Measurements from ENCODE around the gene RBPJ.

Gene RBPJ

GRCh38 chr4:26368685-26369084 lies 47.9 kb downstream of the RBPJ start:
- H3K27ac Mint-ChIP-seq, result peak overlapping the region; percentile 87 to 89 (median 88)
- peaks cover 8% of the 10 kb centered on the region for H3K36me3 Mint-ChIP-seq (ENCODE audit: low read depth)
- TF ChIP-seq, protein P1, sequence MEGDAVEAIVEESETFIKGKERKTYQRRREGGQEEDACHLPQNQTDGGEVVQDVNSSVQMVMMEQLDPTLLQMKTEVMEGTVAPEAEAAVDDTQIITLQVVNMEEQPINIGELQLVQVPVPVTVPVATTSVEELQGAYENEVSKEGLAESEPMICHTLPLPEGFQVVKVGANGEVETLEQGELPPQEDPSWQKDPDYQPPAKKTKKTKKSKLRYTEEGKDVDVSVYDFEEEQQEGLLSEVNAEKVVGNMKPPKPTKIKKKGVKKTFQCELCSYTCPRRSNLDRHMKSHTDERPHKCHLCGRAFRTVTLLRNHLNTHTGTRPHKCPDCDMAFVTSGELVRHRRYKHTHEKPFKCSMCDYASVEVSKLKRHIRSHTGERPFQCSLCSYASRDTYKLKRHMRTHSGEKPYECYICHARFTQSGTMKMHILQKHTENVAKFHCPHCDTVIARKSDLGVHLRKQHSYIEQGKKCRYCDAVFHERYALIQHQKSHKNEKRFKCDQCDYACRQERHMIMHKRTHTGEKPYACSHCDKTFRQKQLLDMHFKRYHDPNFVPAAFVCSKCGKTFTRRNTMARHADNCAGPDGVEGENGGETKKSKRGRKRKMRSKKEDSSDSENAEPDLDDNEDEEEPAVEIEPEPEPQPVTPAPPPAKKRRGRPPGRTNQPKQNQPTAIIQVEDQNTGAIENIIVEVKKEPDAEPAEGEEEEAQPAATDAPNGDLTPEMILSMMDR (IDR thresholded peaks at IDR 0.05; ENCODE audit: unreplicated experiment in 3 of 3), result no peak

GRCh38 chr4:26369132-26369531 lies 48.3 kb downstream of the RBPJ start:
- H3K9me3 Mint-ChIP-seq, result no peaks in the 10 kb centered on the region
- no peaks in the 10 kb centered on the region for H3K27me3 Mint-ChIP-seq (ENCODE audit: low read depth)
- no peak overlapping the region for H3K4me3 Mint-ChIP-seq
- peak overlapping the region; percentile 87 to 89 (median 88) for H3K27ac Mint-ChIP-seq
- peaks cover 8% of the 10 kb centered on the region for H3K36me3 Mint-ChIP-seq (ENCODE audit: low read depth)
- TF ChIP-seq, protein P1 (IDR thresholded peaks at IDR 0.05; ENCODE audit: unreplicated experiment in 3 of 3), result no peak
- H3K4me1 Mint-ChIP-seq, result peaks cover 47% of the 10 kb centered on the region

More at GRCh38 chr4:26368685-26369084, 47.9 kb downstream of the RBPJ start:
- Mint-ChIP-seq H3K9me3 (no peaks in the 10 kb centered on the region), H3K4me1 (peaks cover 48% of the 10 kb centered on the region), H3K27me3 (ENCODE audit: low read depth) (no peaks in the 10 kb centered on the region), H3K4me3 (no peak overlapping the region)

DNA sequence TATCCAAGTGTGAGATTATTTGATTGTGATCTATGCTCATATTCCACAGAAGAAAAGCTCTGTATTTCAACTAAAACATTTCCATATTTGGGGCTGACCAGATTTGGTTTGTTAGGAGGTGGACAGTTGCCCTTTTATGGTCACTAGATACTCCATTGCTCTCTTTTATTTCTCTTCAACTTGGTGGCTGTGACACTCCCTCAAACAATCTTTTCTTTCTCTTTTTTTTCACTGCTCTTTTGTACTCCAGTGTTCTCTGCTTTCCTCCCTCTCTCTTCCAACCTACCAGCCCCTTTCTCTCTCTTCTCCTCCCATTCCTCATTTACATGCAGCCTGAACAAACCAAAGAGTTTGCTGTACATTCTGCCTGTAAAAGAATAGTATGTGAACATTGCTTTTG lies 48.8 kb downstream of the RBPJ start:
- Mint-ChIP-seq H3K27ac (peak overlapping the region; percentile 87 to 89 (median 88)), H3K9me3 (no peaks in the 10 kb centered on the region), H3K27me3 (ENCODE audit: low read depth) (no peaks in the 10 kb centered on the region), H3K36me3 (ENCODE audit: low read depth) (peaks cover 8% of the 10 kb centered on the region), H3K4me1 (peaks cover 43% of the 10 kb centered on the region), H3K4me3 (peak overlapping the region in 1 of 3 experiments; percentile 0)
- TF ChIP-seq, protein P1 (IDR thresholded peaks at IDR 0.05; ENCODE audit: unreplicated experiment in 3 of 3), result no peak

- H3K27ac Mint-ChIP-seq, result peak overlapping the region in 2 of 3 experiments; percentile 26 to 67
- TF ChIP-seq, protein P1 (IDR thresholded peaks at IDR 0.05; ENCODE audit: unreplicated experiment in 3 of 3), result no peak
- peaks cover 59% of the 10 kb centered on the region for H3K4me1 Mint-ChIP-seq
- H3K36me3 Mint-ChIP-seq (ENCODE audit: low read depth), result peaks cover 8% of the 10 kb centered on the region
- no peaks in the 10 kb centered on the region for H3K27me3 Mint-ChIP-seq (ENCODE audit: low read depth)
- H3K4me3 Mint-ChIP-seq, result no peak overlapping the region
- H3K9me3 Mint-ChIP-seq, result no peaks in the 10 kb centered on the region
These were observed 51.3 kb downstream of the RBPJ start for GRCh38 chr4:26372076-26372475.

GRCh38 chr4:26372525-26373172 lies 51.8 kb downstream of the RBPJ start:
- Mint-ChIP-seq H3K27me3 (ENCODE audit: low read depth) (no peaks in the 10 kb centered on the region), H3K36me3 (ENCODE audit: low read depth) (peaks cover 8% of the 10 kb centered on the region)

More at GRCh38 chr4:26372525-26373172, 51.8 kb downstream of the RBPJ start:
- Mint-ChIP-seq H3K27ac (peak overlapping the region; percentile 26 to 67 (median 57)), H3K4me3 (no peak overlapping the region), H3K4me1 (peaks cover 61% of the 10 kb centered on the region), H3K9me3 (no peaks in the 10 kb centered on the region)
- TF ChIP-seq, protein P1 (IDR thresholded peaks at IDR 0.05; ENCODE audit: unreplicated experiment in 3 of 3), result no peak

All from nephron (organoid).